Forelimb muscle (tissue), 1 donor: ENCODE data around the gene LRRC56. TPM values are rescaled to one million over a fixed set of nuclear protein-coding genes. Genes with fewer than 3 reads are reported as not detected.

Experiments
- DNase-seq: peaks from one replicate; pipeline ENCODE4 v3.0.0-alpha.2; 2013; ENCODE audit warnings: low read depth
- polyA plus RNA-seq: library from polyadenylated mRNA; unstranded; fragments of 120-200 nt; gene quantifications from one replicate; pipeline ENCODE4 v1.2.1, GENCODE V29; 2013; ENCODE audit not compliant: insufficient read length

Gene LRRC56
- polyA plus RNA-seq: 7.3 TPM

GRCh38 chr11:536841-537621 is at the start of gene LRRC56:
TSS of gene LRRC56 (plus strand) at chr11:537527. CDS start at chr11:540685, 3,158 bp downstream.
- DNase-seq: no peak

- no peak for DNase-seq
Measured at GRCh38 chr11:487571-488021, 49.7 kb upstream of the LRRC56 start.

- no peak for DNase-seq
Measured at GRCh38 chr11:488062-488461, 49.3 kb upstream of the LRRC56 start.

GRCh38 chr11:488579-488978 is 48.7 kb upstream of the LRRC56 start:
- DNase-seq: no peak

GRCh38 chr11:488992-489391 is 48.3 kb upstream of the LRRC56 start:
- DNase-seq: no peak

GRCh38 chr11:489610-490185 is 47.6 kb upstream of the LRRC56 start:
- DNase-seq: no peak

GRCh38 chr11:490186-490929 is 47.0 kb upstream of the LRRC56 start:
- DNase-seq: no peak

- DNase-seq: no peak
Measured at GRCh38 chr11:490930-491260, 46.4 kb upstream of the LRRC56 start.

GRCh38 chr11:491358-491757 is 46.0 kb upstream of the LRRC56 start:
- no peak for DNase-seq

GRCh38 chr11:492427-493226 is 44.7 kb upstream of the LRRC56 start:
- DNase-seq: no peak

- no peak for DNase-seq
Measured at GRCh38 chr11:494761-495536, 42.4 kb upstream of the LRRC56 start.

- DNase-seq: no peak
Measured at GRCh38 chr11:495537-495931, 41.8 kb upstream of the LRRC56 start.

- DNase-seq: no peak
Measured at GRCh38 chr11:496834-497564, 40.3 kb upstream of the LRRC56 start.

- DNase-seq: no peak
Measured at GRCh38 chr11:497565-498296, 39.6 kb upstream of the LRRC56 start.

GRCh38 chr11:498297-499181 is 38.8 kb upstream of the LRRC56 start:
- no peak for DNase-seq

GRCh38 chr11:499201-500076 is 37.9 kb upstream of the LRRC56 start:
- no peak for DNase-seq

GRCh38 chr11:501001-501682 is 36.2 kb upstream of the LRRC56 start:
- DNase-seq: no peak
